ENCODE results near the gene ASCC1. TPM values are rescaled to one million over a fixed set of nuclear protein-coding genes. Genes with fewer than 3 reads are reported as not detected.

ASCC1 gene
- total and polyA plus RNA-seq, 2 experiments from 2014 or later: 13.7 to 37.2 TPM

DNA sequence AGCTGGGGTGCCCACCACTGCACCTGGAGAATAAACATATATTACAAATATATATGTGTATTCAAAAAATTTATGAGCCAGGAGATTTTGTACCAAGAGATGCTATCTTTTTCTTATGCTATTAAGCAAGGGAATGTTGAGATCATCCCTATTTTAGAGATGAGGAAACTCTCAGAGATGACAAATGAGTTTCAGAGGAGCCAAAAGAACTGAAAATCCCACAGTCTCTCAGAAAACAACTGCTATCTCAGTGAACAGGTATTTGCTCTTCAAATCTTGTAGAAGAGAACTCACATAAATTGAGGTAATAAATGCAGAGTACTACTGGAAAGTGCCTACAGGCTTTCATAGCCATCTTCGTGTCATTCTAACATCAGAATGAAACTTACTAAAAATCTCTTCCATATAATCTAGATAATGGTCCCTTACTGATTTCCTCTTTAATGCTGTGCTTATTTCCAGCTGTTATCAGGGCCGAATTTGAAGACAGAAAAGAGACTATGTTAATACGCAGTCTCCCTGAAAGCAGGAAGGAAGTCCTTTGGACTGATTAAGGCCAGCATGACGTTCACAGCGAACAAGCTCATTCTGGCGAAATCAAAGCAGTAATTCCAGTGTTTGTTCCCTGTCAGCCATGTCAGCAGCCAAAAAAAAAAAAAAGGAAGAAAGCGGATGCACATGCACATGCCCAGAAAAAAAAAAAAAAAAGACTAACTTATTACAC, 29.7 kb downstream of the ASCC1 start:
- 0 out of 2 replicates have a peak, but pooled peaks cover 9% of the 10 kb centered on the region for H3K36me3 ChIP-seq (ENCODE audit: insufficient read depth)
- H3K4me3 Mint-ChIP-seq: no peak overlapping the region
- no peaks in the 10 kb centered on the region for H3K4me1 ChIP-seq (ENCODE audit: insufficient read depth)
- no peaks in the 10 kb centered on the region for H3K27me3 ChIP-seq (ENCODE audit: insufficient read depth)
- DNase-seq (ENCODE audit: low spot score) (no peak), ATAC-seq (no peak)
- peaks cover 15% of the 10 kb centered on the region for H3K9me3 Mint-ChIP-seq
- H3K27ac Mint-ChIP-seq: no peak overlapping the region
- no peaks in the 10 kb centered on the region for H3K9me2 ChIP-seq (ENCODE audit: insufficient read depth)
- TF ChIP-seq CREB1 (CRISPR knock-in tag; IDR thresholded peaks at IDR 0.05; ENCODE audit: low read depth) (no peak), EZH2 (IDR thresholded peaks at IDR 0.05; ENCODE audit: low read depth, unreplicated experiment) (no peak), EZH2phosphoT487 (IDR thresholded peaks at IDR 0.05; ENCODE audit: unreplicated experiment) (no peak), STAT1 (IDR thresholded peaks at IDR 0.05; ENCODE audit: unreplicated experiment) (no peak), NANOG (IDR thresholded peaks at IDR 0.05; ENCODE audit: borderline replicate concordance) (no peak), POLR2AphosphoS5 (IDR thresholded peaks at IDR 0.05; ENCODE audit: low read depth) (no peak), ZNF331 (CRISPR knock-in tag; IDR thresholded peaks at IDR 0.05; ENCODE audit: low read depth) (no peak), JUNB (IDR thresholded peaks at IDR 0.05; ENCODE audit: unreplicated experiment) (no peak), ZNF114 (CRISPR knock-in tag; IDR thresholded peaks at IDR 0.05) (no peak)
- TF ChIP-seq, protein P1, sequence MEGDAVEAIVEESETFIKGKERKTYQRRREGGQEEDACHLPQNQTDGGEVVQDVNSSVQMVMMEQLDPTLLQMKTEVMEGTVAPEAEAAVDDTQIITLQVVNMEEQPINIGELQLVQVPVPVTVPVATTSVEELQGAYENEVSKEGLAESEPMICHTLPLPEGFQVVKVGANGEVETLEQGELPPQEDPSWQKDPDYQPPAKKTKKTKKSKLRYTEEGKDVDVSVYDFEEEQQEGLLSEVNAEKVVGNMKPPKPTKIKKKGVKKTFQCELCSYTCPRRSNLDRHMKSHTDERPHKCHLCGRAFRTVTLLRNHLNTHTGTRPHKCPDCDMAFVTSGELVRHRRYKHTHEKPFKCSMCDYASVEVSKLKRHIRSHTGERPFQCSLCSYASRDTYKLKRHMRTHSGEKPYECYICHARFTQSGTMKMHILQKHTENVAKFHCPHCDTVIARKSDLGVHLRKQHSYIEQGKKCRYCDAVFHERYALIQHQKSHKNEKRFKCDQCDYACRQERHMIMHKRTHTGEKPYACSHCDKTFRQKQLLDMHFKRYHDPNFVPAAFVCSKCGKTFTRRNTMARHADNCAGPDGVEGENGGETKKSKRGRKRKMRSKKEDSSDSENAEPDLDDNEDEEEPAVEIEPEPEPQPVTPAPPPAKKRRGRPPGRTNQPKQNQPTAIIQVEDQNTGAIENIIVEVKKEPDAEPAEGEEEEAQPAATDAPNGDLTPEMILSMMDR (conservative IDR thresholded peaks at IDR 0.05; ENCODE audit: low read depth in 2 of 2): no peak
- TF ChIP-seq, protein P2, sequence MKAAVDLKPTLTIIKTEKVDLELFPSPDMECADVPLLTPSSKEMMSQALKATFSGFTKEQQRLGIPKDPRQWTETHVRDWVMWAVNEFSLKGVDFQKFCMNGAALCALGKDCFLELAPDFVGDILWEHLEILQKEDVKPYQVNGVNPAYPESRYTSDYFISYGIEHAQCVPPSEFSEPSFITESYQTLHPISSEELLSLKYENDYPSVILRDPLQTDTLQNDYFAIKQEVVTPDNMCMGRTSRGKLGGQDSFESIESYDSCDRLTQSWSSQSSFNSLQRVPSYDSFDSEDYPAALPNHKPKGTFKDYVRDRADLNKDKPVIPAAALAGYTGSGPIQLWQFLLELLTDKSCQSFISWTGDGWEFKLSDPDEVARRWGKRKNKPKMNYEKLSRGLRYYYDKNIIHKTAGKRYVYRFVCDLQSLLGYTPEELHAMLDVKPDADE (IDR thresholded peaks at IDR 0.05): no peak
- TF ChIP-seq, protein P3, sequence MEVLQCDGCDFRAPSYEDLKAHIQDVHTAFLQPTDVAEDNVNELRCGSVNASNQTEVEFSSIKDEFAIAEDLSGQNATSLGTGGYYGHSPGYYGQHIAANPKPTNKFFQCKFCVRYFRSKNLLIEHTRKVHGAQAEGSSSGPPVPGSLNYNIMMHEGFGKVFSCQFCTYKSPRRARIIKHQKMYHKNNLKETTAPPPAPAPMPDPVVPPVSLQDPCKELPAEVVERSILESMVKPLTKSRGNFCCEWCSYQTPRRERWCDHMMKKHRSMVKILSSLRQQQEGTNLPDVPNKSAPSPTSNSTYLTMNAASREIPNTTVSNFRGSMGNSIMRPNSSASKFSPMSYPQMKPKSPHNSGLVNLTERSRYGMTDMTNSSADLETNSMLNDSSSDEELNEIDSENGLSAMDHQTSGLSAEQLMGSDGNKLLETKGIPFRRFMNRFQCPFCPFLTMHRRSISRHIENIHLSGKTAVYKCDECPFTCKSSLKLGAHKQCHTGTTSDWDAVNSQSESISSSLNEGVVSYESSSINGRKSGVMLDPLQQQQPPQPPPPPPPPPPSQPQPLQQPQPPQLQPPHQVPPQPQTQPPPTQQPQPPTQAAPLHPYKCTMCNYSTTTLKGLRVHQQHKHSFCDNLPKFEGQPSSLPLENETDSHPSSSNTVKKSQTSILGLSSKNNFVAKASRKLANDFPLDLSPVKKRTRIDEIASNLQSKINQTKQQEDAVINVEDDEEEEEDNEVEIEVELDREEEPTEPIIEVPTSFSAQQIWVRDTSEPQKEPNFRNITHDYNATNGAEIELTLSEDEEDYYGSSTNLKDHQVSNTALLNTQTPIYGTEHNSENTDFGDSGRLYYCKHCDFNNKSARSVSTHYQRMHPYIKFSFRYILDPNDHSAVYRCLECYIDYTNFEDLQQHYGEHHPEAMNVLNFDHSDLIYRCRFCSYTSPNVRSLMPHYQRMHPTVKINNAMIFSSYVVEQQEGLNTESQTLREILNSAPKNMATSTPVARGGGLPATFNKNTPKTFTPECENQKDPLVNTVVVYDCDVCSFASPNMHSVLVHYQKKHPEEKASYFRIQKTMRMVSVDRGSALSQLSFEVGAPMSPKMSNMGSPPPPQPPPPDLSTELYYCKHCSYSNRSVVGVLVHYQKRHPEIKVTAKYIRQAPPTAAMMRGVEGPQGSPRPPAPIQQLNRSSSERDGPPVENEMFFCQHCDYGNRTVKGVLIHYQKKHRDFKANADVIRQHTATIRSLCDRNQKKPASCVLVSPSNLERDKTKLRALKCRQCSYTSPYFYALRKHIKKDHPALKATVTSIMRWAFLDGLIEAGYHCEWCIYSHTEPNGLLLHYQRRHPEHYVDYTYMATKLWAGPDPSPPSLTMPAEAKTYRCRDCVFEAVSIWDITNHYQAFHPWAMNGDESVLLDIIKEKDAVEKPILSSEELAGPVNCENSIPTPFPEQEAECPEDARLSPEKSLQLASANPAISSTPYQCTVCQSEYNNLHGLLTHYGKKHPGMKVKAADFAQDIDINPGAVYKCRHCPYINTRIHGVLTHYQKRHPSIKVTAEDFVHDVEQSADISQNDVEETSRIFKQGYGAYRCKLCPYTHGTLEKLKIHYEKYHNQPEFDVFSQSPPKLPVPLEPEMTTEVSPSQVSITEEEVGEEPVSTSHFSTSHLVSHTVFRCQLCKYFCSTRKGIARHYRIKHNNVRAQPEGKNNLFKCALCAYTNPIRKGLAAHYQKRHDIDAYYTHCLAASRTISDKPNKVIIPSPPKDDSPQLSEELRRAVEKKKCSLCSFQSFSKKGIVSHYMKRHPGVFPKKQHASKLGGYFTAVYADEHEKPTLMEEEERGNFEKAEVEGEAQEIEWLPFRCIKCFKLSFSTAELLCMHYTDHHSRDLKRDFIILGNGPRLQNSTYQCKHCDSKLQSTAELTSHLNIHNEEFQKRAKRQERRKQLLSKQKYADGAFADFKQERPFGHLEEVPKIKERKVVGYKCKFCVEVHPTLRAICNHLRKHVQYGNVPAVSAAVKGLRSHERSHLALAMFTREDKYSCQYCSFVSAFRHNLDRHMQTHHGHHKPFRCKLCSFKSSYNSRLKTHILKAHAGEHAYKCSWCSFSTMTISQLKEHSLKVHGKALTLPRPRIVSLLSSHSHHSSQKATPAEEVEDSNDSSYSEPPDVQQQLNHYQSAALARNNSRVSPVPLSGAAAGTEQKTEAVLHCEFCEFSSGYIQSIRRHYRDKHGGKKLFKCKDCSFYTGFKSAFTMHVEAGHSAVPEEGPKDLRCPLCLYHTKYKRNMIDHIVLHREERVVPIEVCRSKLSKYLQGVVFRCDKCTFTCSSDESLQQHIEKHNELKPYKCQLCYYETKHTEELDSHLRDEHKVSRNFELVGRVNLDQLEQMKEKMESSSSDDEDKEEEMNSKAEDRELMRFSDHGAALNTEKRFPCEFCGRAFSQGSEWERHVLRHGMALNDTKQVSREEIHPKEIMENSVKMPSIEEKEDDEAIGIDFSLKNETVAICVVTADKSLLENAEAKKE (CRISPR knock-in tag; IDR thresholded peaks at IDR 0.05): no peak
- TF ChIP-seq, protein P4, sequence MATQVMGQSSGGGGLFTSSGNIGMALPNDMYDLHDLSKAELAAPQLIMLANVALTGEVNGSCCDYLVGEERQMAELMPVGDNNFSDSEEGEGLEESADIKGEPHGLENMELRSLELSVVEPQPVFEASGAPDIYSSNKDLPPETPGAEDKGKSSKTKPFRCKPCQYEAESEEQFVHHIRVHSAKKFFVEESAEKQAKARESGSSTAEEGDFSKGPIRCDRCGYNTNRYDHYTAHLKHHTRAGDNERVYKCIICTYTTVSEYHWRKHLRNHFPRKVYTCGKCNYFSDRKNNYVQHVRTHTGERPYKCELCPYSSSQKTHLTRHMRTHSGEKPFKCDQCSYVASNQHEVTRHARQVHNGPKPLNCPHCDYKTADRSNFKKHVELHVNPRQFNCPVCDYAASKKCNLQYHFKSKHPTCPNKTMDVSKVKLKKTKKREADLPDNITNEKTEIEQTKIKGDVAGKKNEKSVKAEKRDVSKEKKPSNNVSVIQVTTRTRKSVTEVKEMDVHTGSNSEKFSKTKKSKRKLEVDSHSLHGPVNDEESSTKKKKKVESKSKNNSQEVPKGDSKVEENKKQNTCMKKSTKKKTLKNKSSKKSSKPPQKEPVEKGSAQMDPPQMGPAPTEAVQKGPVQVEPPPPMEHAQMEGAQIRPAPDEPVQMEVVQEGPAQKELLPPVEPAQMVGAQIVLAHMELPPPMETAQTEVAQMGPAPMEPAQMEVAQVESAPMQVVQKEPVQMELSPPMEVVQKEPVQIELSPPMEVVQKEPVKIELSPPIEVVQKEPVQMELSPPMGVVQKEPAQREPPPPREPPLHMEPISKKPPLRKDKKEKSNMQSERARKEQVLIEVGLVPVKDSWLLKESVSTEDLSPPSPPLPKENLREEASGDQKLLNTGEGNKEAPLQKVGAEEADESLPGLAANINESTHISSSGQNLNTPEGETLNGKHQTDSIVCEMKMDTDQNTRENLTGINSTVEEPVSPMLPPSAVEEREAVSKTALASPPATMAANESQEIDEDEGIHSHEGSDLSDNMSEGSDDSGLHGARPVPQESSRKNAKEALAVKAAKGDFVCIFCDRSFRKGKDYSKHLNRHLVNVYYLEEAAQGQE (IDR thresholded peaks at IDR 0.05; ENCODE audit: unreplicated experiment): no peak
- H3F3A ChIP-seq (replicated peaks; ENCODE audit: low read depth): no peaks in the 10 kb centered on the region
- no peak overlapping the region; the same call in 1 of the 2 replicates for H3K27ac ChIP-seq (ENCODE audit: low read depth)
- no peaks in the 10 kb centered on the region for H3K79me2 ChIP-seq (replicated peaks; ENCODE audit: insufficient read depth)
- no peaks in the 10 kb centered on the region for H3K4me1 Mint-ChIP-seq
- no peak overlapping the region for H3K4me3 ChIP-seq
- no peak overlapping the region for H3K4me2 ChIP-seq
- no peaks in the 10 kb centered on the region for H4K20me1 ChIP-seq (replicated peaks; ENCODE audit: insufficient read depth)
- H3K27me3 Mint-ChIP-seq (ENCODE audit: insufficient read depth, low read depth, poor library complexity): no peaks in the 10 kb centered on the region
- peaks cover 38% of the 10 kb centered on the region for H3K36me3 Mint-ChIP-seq (ENCODE audit: low read depth)
- no peak overlapping the region for H2AFZ ChIP-seq

Measured in GM23338 (cell line).